ENCODE measurements around the gene ZNF331. TPM values are rescaled to one million over a fixed set of nuclear protein-coding genes. Genes with fewer than 3 reads are reported as not detected.

ZNF331 gene
- total and polyA plus RNA-seq, 2 of the 8 experiments (the other 6 are each of a cell fraction or from before 2014, with no cell fraction given) = 30.0 to 44.1 TPM

- TF ChIP-seq SUZ12 (IDR thresholded peaks at IDR 0.05; ENCODE audit: low read length) = no peak
- no peak for TF ChIP-seq CEBPB (IDR thresholded peaks at IDR 0.05; ENCODE audit: low read depth, low read length)
- no peak for TF ChIP-seq SIRT6 (IDR thresholded peaks at IDR 0.05; ENCODE audit: low read length)
- TF ChIP-seq E2F6 (IDR thresholded peaks at IDR 0.05) = no peak
- TF ChIP-seq BRCA1 (IDR thresholded peaks at IDR 0.05; ENCODE audit: low read depth, low read length) = no peak
- TF ChIP-seq ATF2 (IDR thresholded peaks at IDR 0.05; ENCODE audit: low read length) = no peak
- TF ChIP-seq HDAC6 (IDR thresholded peaks at IDR 0.05; ENCODE audit: low read depth, low read length) = no peak
- TF ChIP-seq CHD1 (IDR thresholded peaks at IDR 0.05; ENCODE audit: low read depth, low read length) = no peak
- peak; percentile 47 to 70; a peak in 2 of 3 replicates for TF ChIP-seq POLR2A (IDR thresholded peaks at IDR 0.05; ENCODE audit: control extremely low read depth in 1 of 2, low read depth in 2 of 2, low read length in 2 of 2)
- TF ChIP-seq SIX5 (IDR thresholded peaks at IDR 0.05; ENCODE audit: low read depth, low read length) = no peak
- TF ChIP-seq ZNF274 (IDR thresholded peaks at IDR 0.05; ENCODE audit: borderline replicate concordance, extremely low read depth, low read length) = no peak
- TF ChIP-seq RNF2 (IDR thresholded peaks at IDR 0.05; ENCODE audit: borderline replicate concordance, low read depth, low read length, missing control alignments, poor library complexity, severe bottlenecking) = no peak
Measured at GRCh38 chr19:53595510-53595867, 57.5 kb downstream of the ZNF331 start (continued).

All from H1 (cell line).